Naive B cell (primary cell): ENCODE measurements around the gene LAMA2. TPM values are rescaled to one million over a fixed set of nuclear protein-coding genes. Genes with fewer than 3 reads are reported as not detected.

Source experiments
- ATAC-seq, 2 donors: fragments of 150-1000 bp; cut with Tn5 transposase; 2 replicates each; pipeline ENCODE4 v1.10.0; 2021; ENCODE audit warnings: low read depth in 2 of 2, mild to moderate bottlenecking in 2 of 2, moderate library complexity in 2 of 2
- DNase-seq: peaks from one replicate; pipeline ENCODE4 v3.0.0; 2022
- H3K27ac Mint-ChIP-seq, 6 donors: one replicate each; pipeline ENCODE4 v1.8.0; 2020 to 2022; ENCODE audit warnings: mild to moderate bottlenecking in 6 of 6, mixed read lengths in 6 of 6, moderate library complexity in 5 of 6, inconsistent platforms in 2 of 6
- H3K27me3 Mint-ChIP-seq, 3 donors: one replicate each; pipeline ENCODE4 v1.8.0; 2021 to 2022; ENCODE audit warnings: mixed read lengths in 3 of 3, mild to moderate bottlenecking in 1 of 3
- H3K36me3 Mint-ChIP-seq, 2 donors: one replicate each; pipeline ENCODE4 v1.8.0; 2020 to 2022; ENCODE audit warnings: mixed read lengths in 2 of 2, inconsistent platforms in 1 of 2, mild to moderate bottlenecking in 1 of 2
- H3K4me1 Mint-ChIP-seq, 3 donors: one replicate each; pipeline ENCODE4 v1.8.0; 2020 to 2022; ENCODE audit warnings: mixed read lengths in 3 of 3, inconsistent platforms in 1 of 3, mild to moderate bottlenecking in 1 of 3, moderate library complexity in 1 of 3
- H3K4me3 Mint-ChIP-seq, 8 donors: one replicate each; pipeline ENCODE4 v1.8.0; 2020 to 2022; ENCODE audit warnings: mild to moderate bottlenecking in 8 of 8, mixed read lengths in 8 of 8, moderate library complexity in 8 of 8, inconsistent platforms in 2 of 8
- H3K9me3 Mint-ChIP-seq, 7 donors: one replicate each; pipeline ENCODE4 v1.8.0; 2020 to 2022; ENCODE audit warnings: mixed read lengths in 7 of 7, mild to moderate bottlenecking in 5 of 7, inconsistent platforms in 2 of 7, moderate library complexity in 1 of 7
- polyA plus RNA-seq, 6 donors: library from polyadenylated mRNA; unstranded; fragments of 300-500 nt; fragmentation: Illumina TruSeq; gene quantifications; one replicate each; pipeline ENCODE4 v1.2.3, GENCODE V29; 2021; ENCODE audit warnings: low read depth in 6 of 6

The LAMA2 gene
- polyA plus RNA-seq, 6 donors from 2014 or later: 0.28 TPM; not detected in 5

DNA sequence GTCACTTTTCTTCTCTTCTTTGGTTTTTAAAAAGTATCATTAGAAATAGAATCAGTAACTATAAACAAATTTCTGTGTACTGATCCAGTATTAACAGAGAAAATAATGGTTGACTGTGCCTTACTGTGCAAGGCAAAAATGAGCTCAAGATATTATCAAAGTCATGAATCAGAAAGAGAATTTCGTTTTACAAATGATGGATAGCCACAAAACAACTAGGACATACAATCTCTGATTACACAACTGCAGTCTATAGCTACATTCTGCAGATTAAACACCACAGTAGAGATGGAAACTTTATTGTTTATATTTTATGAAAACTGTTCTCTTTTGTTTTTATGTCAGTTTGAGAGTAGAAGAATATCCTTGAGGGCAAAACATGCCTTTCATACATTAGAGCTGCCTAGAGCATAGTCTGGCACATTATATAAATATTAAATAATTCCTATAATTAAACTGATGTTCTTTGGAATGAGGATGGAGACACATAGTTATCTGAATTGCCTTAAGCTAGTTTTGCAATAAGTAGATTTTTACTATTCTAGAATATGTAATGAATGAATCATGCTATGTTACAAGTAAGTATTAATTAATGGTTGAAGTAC lies 333.1 kb downstream of the LAMA2 start:
- Mint-ChIP-seq H3K4me3 (no peak overlapping the region), H3K27ac (no peak overlapping the region), H3K4me1 (no peaks in the 10 kb centered on the region), H3K9me3 (no peaks in the 10 kb centered on the region), H3K27me3 (no peaks in the 10 kb centered on the region), H3K36me3 (no peaks in the 10 kb centered on the region)
- DNase-seq (no peak), ATAC-seq (no peak)

DNA sequence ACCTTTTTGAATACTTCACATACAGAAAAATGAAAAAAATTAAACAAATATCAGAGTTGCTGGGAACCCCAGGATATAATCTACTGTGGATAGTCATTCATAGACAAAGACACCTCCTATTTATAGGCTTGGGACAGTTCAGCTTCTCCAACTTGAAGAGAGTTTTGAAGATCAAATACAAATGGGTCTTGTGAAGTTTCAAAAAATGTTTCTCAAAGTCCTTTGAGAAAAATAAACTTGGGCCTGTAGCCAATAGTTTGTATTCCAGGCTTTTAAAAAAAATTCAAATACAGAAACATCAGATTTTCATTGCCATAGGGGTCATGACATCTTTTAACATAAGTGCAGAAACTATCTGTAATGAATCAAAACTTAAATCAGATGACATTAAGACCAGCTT lies 334.8 kb downstream of the LAMA2 start:
- ATAC-seq (no peak), DNase-seq (no peak)
- Mint-ChIP-seq H3K4me1 (no peaks in the 10 kb centered on the region), H3K27me3 (no peaks in the 10 kb centered on the region), H3K36me3 (no peaks in the 10 kb centered on the region), H3K9me3 (peaks cover 0 to 2% (median 0%) of the 10 kb centered on the region in 7 donors), H3K27ac (no peak overlapping the region), H3K4me3 (no peak overlapping the region)

DNA sequence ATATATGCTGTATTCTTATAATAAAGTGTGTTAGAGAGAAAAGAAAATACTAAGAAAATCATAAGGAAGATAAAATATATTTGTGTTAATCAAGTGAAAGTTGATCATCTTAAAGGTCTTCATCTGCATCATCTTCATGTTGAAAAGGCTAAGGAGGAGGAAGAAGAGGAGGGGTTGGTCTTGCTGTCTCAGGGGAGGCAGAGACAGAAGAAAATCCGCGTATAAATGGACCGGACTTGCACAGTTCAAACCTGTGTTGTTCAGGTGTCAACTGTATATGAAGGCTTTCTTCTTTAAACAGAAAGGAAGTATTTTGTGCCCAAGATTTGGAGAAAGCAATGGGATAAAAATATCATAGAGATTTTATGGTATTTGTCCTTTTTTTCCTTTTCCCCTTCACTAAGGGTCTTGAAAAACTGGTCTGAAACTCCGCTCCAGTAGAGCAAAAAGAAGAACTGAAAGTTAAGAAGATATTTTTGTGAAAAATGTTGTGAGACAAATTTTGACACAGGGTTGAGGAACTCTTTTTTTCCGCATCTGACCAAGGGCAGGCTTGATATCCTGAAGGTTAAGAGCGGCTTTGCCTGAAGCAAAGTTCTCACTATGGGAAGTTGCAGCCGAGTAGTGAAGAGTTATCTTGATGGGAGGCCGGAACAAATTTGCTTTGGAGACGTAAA lies 350.7 kb downstream of the LAMA2 start:
- peak overlapping the region in 4 of 6 donors; percentile 11 to 49 (median 19) for H3K27ac Mint-ChIP-seq

DNA sequence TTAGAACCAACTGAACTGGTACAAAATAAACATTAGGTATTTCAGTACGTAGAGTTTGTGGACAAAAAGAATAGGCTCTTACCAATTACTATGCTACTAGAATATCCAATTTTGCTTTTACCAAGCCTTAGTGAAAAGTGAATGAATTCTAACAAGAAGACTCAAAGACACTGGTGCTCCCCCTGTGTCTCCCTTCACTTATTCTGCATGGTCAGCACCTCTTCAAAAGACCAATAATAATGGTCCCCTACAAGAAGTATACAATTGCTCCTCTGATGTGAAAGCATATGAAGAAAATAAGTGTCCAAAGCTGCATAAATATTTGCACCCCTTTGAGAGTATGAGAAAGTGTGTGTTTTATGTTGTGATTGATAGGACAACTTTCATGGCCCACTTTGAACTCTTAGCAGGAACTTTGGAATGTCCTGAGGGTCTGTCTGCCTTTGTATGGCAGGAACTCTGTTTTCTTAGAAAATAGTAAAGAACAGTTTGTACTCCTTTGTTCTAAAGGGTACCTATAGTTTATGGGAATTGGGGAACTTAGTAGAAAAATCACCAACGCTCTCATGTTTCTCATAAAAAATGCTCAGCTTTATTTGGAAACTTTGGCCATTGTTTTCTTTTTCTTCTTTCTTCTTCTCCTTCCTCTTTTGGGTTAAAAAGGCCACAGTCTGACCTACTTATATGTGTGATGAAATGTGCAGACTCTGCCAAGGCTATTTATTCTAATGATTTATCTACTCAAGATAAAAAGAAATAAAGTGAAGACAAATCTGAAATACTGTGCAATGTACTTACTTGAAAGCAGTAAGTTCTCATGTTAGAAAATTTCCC lies 352.4 kb downstream of the LAMA2 start:
- H3K4me1 Mint-ChIP-seq: peaks cover 6 to 14% (median 9%) of the 10 kb centered on the region in 3 donors
- H3K27me3 Mint-ChIP-seq: no peaks in the 10 kb centered on the region
- H3K9me3 Mint-ChIP-seq: no peaks in the 10 kb centered on the region
- DNase-seq (no peak), ATAC-seq (no peak)
- H3K4me3 Mint-ChIP-seq: peak overlapping the region in 1 of 8 donors; percentile 22
- no peaks in the 10 kb centered on the region for H3K36me3 Mint-ChIP-seq
- H3K27ac Mint-ChIP-seq: peak overlapping the region in 3 of 6 donors; percentile 21 to 64 (median 31)

More for the DNA sequence above, 350.7 kb downstream of the LAMA2 start:
- Mint-ChIP-seq H3K36me3 (no peaks in the 10 kb centered on the region), H3K27me3 (no peaks in the 10 kb centered on the region), H3K4me1 (peaks cover 6 to 14% (median 9%) of the 10 kb centered on the region in 3 donors), H3K4me3 (peak overlapping the region in 7 of 8 donors; percentile 7 to 70 (median 40)), H3K9me3 (peaks cover 0 to 6% (median 0%) of the 10 kb centered on the region in 7 donors)
- DNase-seq (peak; percentile 8), ATAC-seq (peak; percentile 48 to 64)

DNA sequence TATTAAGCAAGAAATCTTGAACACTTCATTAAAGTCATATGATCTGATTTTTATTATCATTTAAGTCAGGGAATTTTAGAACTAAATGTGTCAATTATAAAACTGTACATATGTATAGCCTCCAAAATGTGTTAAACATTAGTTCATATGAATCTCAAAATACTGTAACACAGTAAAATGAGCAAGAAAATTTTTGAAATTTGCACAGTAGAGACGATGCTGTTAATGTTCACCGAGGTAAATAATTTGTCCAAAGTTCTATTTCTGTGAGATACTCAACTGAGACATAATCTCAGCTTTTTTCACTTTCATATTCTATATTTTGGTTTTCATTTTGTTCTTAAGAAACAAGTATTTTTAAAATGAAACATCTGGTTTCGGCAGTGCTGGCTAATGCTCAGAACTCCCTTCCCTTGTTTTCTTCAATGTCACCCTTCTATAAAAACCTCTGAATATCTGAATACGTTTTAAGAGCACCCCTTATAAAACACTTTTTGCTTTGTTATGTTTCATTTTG lies 353.1 kb downstream of the LAMA2 start:
- ATAC-seq (no peak), DNase-seq (no peak)
- Mint-ChIP-seq H3K27me3 (no peaks in the 10 kb centered on the region), H3K36me3 (no peaks in the 10 kb centered on the region), H3K27ac (peak overlapping the region in 1 of 6 donors; percentile 64), H3K9me3 (no peaks in the 10 kb centered on the region), H3K4me1 (peaks cover 6 to 14% (median 9%) of the 10 kb centered on the region in 3 donors), H3K4me3 (peak overlapping the region in 1 of 8 donors; percentile 22)

DNA sequence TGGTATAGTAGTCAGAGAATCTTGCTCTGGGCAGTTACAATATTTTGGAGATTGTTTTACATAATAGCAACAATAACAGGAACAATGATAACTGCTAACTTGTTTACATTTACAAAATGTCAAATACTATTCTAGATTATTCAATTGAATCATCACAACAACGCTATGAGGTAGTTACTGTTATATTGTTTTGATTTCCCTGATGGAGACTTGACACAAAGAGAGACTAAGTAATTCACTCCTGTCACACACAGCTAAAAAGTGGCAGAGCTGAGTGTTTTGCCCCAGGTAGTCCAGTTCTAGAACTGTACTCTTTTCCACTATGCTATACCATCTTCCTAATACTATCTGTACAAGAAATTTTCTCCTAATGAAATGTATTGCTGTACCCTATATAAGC lies 356.1 kb downstream of the LAMA2 start:
- Mint-ChIP-seq H3K9me3 (no peaks in the 10 kb centered on the region), H3K4me1 (peaks cover 0 to 3% (median under 1%) of the 10 kb centered on the region in 3 donors)

DNA sequence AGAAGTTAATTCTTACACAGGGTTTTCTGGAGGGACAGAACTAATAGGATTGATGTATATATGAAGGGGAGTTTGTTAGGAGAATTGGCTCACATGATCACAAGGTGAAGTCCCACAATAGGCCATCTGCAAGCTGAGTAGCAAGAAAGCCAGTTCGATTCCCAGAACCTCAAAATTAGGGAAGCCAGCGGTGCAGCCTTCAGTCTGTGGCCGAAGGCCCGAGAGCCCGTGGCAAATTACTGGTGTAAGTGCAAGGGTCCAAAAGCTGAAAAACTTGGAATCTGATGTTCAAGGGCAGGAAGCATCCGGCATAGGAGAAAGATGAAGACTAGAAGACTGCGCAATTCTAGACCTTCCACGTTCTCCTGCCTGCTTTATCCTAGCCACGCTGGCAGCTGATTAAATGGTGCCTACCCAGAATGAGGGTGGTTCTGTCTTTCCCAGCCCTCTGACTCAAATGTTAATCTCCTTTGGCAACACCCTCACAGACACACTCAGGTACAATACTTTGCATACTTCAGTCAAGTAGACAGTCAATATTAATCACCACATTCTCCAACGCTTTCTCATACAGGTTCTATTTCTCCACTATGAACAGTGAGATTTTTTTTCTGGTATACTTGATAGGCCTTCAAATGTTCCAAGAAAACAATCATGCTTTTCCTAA lies 357.0 kb downstream of the LAMA2 start:
- Mint-ChIP-seq H3K36me3 (no peaks in the 10 kb centered on the region), H3K27me3 (peaks cover 0 to 7% (median 6%) of the 10 kb centered on the region in 3 donors), H3K4me3 (no peak overlapping the region), H3K4me1 (peaks cover 0 to 3% (median 0%) of the 10 kb centered on the region in 3 donors), H3K9me3 (no peaks in the 10 kb centered on the region), H3K27ac (no peak overlapping the region)
- ATAC-seq (no peak), DNase-seq (no peak)

More for the DNA sequence above, 356.1 kb downstream of the LAMA2 start:
- ATAC-seq (no peak), DNase-seq (no peak)
- Mint-ChIP-seq H3K4me3 (no peak overlapping the region), H3K27me3 (peaks cover 0 to 7% (median 6%) of the 10 kb centered on the region in 3 donors), H3K27ac (no peak overlapping the region), H3K36me3 (no peaks in the 10 kb centered on the region)

DNA sequence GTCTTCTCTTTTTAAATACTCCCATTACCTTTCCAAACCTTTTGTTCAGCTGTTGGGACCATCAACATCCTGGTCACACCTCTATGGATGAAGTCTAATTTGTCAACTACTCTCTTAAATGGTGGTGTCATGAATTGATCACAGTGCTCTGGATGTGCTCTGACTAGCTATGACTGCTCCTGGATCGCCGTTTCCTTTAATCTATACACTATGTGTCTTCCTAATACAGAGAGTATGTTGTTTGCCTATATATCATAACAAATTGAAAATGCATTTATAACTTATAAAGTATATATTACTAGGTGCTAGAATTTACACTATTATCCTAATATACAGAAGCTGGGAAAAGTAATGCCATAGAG lies 357.5 kb downstream of the LAMA2 start:
- no peaks in the 10 kb centered on the region for H3K9me3 Mint-ChIP-seq
- no peaks in the 10 kb centered on the region for H3K4me1 Mint-ChIP-seq
- H3K27ac Mint-ChIP-seq: no peak overlapping the region
- H3K27me3 Mint-ChIP-seq: peaks cover 0 to 7% (median 6%) of the 10 kb centered on the region in 3 donors
- ATAC-seq: no peak
- H3K36me3 Mint-ChIP-seq: no peaks in the 10 kb centered on the region
- no peak for DNase-seq
- H3K4me3 Mint-ChIP-seq: no peak overlapping the region

DNA sequence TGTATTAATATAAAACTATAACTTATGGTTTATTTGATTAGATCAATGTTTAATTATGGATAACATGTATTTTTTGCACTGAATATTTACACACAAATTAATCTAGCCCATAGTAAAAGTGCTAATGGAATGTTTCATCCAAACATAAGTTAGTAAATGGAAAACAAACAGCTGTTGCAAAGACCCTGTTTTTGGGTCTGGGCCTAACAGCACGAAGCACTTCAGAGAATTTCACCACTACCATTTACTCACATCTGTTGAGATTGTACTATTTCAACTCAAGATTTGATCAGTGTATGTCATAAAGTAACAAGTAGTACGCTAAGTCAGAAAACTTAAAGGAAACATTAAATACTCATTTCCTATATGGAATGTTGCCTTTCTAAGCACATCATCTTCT lies 359.6 kb downstream of the LAMA2 start:
- no peak overlapping the region for H3K27ac Mint-ChIP-seq
- H3K36me3 Mint-ChIP-seq: no peaks in the 10 kb centered on the region
- no peak overlapping the region for H3K4me3 Mint-ChIP-seq
- no peaks in the 10 kb centered on the region for H3K9me3 Mint-ChIP-seq
- ATAC-seq (no peak), DNase-seq (no peak)
- no peaks in the 10 kb centered on the region for H3K4me1 Mint-ChIP-seq
- H3K27me3 Mint-ChIP-seq: peaks cover 0 to 7% (median 6%) of the 10 kb centered on the region in 3 donors

DNA sequence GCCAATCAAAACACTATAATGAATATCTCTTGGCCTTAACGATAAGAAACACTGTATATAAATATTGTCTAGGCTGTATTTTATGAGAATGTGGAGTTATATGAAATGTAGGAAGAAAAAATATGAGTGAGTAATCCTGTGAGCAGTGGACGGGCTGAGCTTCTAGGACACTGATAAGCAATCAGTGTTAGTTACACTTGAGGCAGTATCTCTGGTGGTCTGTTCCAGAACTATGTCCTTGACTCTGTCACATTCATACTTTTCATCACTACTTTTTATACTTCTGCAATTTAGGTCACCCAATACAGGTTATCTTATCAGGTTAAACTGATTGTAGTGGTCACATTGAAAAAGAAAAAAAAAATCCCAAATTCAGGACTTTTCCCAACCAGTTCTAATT lies 360.4 kb downstream of the LAMA2 start:
- H3K36me3 Mint-ChIP-seq: no peaks in the 10 kb centered on the region

DNA sequence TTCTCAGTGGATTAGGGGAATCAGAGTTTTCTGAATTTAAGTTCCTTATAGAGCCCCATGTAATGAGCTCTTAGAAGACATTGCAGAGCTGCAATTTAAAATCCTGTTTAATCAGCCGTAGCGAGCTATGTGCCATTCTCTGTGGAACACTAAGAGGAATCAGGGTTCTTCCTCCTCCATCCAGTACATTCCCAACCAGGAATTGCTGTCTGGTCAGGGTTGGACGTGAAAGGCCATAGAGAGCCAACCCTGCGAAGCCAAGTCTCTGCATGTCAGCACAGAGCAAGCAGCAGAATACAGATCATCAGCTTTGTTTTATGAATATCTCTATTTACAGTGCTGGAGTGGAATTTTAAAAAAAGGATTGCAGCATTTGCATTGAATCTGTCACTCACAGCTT lies 366.0 kb downstream of the LAMA2 start:
- H3K36me3 Mint-ChIP-seq: no peaks in the 10 kb centered on the region
- ATAC-seq (no peak), DNase-seq (no peak)
- no peaks in the 10 kb centered on the region for H3K4me1 Mint-ChIP-seq
- no peak overlapping the region for H3K27ac Mint-ChIP-seq
- H3K9me3 Mint-ChIP-seq: no peaks in the 10 kb centered on the region
- H3K4me3 Mint-ChIP-seq: no peak overlapping the region
- H3K27me3 Mint-ChIP-seq: peaks cover 0 to 5% (median 0%) of the 10 kb centered on the region in 3 donors

More for the DNA sequence above, 360.4 kb downstream of the LAMA2 start:
- H3K27me3 Mint-ChIP-seq: peaks cover 0 to 7% (median 6%) of the 10 kb centered on the region in 3 donors
- ATAC-seq: no peak
- no peak for DNase-seq
- no peaks in the 10 kb centered on the region for H3K4me1 Mint-ChIP-seq
- H3K27ac Mint-ChIP-seq: peak overlapping the region in 1 of 6 donors; percentile 69
- no peaks in the 10 kb centered on the region for H3K9me3 Mint-ChIP-seq
- no peak overlapping the region for H3K4me3 Mint-ChIP-seq

DNA sequence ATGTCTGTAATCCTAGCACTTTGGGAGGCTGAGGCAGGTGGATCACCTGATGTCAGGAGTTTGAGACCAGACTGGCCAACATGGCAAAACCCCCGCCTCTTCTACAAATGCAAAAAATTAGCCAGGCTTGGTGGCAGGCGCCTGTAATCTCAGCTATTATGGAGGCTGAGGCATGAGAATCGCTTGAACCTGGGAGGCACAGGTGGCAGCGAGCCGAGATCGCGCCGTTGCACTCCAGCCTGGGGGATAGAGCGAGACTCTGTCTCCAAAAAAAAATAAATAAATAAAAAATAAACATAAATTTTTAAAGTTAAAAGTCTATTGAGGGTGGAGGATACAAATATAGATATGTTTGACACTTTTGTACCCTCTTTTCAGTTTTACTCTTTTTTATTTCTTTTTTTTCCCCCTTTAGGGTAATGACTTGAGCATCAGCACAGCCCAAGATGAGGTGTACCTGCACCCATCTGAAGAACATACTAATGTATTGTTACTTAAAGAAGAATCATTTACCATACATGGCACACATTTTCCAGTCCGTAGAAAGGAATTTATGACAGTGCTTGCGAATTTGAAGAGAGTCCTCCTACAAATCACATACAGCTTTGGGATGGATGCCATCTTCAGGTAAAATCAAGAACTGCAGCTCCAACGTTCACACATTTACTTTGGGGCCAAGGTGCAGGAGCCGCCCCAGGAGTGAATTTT lies 368.9 kb downstream of the LAMA2 start:
- peaks cover 0 to 5% (median 0%) of the 10 kb centered on the region in 3 donors for H3K27me3 Mint-ChIP-seq
- no peak overlapping the region for H3K4me3 Mint-ChIP-seq
- no peaks in the 10 kb centered on the region for H3K36me3 Mint-ChIP-seq
- H3K27ac Mint-ChIP-seq: no peak overlapping the region
- H3K9me3 Mint-ChIP-seq: no peaks in the 10 kb centered on the region
- DNase-seq (peak; percentile 19), ATAC-seq (peak; percentile 40 to 46)
- no peaks in the 10 kb centered on the region for H3K4me1 Mint-ChIP-seq
